PC-3 (cell line): ENCODE measurements around the gene CNTNAP5. TPM values are rescaled to one million over a fixed set of nuclear protein-coding genes. Genes with fewer than 3 reads are reported as not detected.

Experiments
- ATAC-seq: fragments of 200-7000 bp; cut with Tn5 transposase; 2 replicates; pipeline ENCODE4 v1.9.1; 2020; ENCODE audit warnings: mild to moderate bottlenecking, moderate library complexity
- BruUV-seq: library from RNA; stranded (reverse); fragments of 400-500 nt; replicated peaks from 2 replicates; lab custom pipeline; 2021; lab: Mats Ljungman, UMichigan
- CTCF ChIA-PET: fragments of 300-600 bp; sonication (Branson Sonifier 250); formaldehyde crosslinking; loops from one replicate; lab custom pipeline; 2022; ENCODE audit warnings: antibody characterized with exemption; lab: Charles Lee
- POLR2A ChIA-PET: fragments of 300-600 bp; sonication (Branson Sonifier 250); formaldehyde crosslinking; loops from one replicate; lab custom pipeline; 2022; ENCODE audit warnings: antibody characterized with exemption; ENCODE audit not compliant: unreplicated experiment; lab: Charles Lee
- DNase-seq: peaks from one replicate; pipeline ENCODE4 v3.0.0-alpha.2; 2015
- H2AFZ ChIP-seq: fragments of 300-600 bp; sonication (generic); 2 replicates; pipeline ENCODE4 v1.6.0; 2016; ENCODE audit warnings: antibody characterized with exemption, low read length
- H3F3A ChIP-seq: fragments of 300-600 bp; sonication (generic); one replicate; pipeline ENCODE4 v1.6.0; 2017; ENCODE audit warnings: antibody characterized with exemption, low read length, control low read depth, mild to moderate bottlenecking; ENCODE audit not compliant: unreplicated experiment
- H3K27ac ChIP-seq: fragments of 300-600 bp; sonication (generic); 2 replicates; pipeline ENCODE4 v1.5.1; 2016; ENCODE audit warnings: mild to moderate bottlenecking, low read length
- H3K27me3 ChIP-seq: fragments of 300-600 bp; sonication (generic); 2 replicates; pipeline ENCODE4 v1.6.1; 2016; ENCODE audit warnings: low read length, mixed read lengths
- H3K36me3 ChIP-seq: fragments of 300-600 bp; sonication (generic); 2 replicates; pipeline ENCODE4 v1.6.1; 2016; ENCODE audit warnings: low read depth, mixed run types, low read length, mixed read lengths
- H3K4me1 ChIP-seq: fragments of 300-600 bp; sonication (generic); 2 replicates; pipeline ENCODE4 v1.5.1; 2016; ENCODE audit warnings: low read length; ENCODE audit not compliant: insufficient read depth
- H3K4me2 ChIP-seq: fragments of 300-600 bp; sonication (generic); 2 replicates; pipeline ENCODE4 v1.6.0; 2016; ENCODE audit warnings: low read length
- H3K4me3 ChIP-seq: fragments of 300-600 bp; sonication (generic); 2 replicates; pipeline ENCODE4 v1.5.1; 2016; ENCODE audit warnings: mild to moderate bottlenecking, low read length, mixed read lengths
- H3K79me2 ChIP-seq: fragments of 300-600 bp; sonication (generic); 2 replicates; pipeline ENCODE4 v1.6.1; 2017; ENCODE audit warnings: low read length, mixed read lengths
- H3K9ac ChIP-seq: fragments of 300-600 bp; sonication (generic); 2 replicates; pipeline ENCODE4 v1.6.0; 2016; ENCODE audit warnings: mild to moderate bottlenecking, low read length
- H3K9me2 ChIP-seq: fragments of 300-600 bp; sonication (generic); replicated peaks from 2 replicates; pipeline ENCODE4 v1.6.1; 2016; ENCODE audit warnings: mixed run types, low read length, mixed read lengths
- H3K9me3 ChIP-seq: fragments of 300-600 bp; sonication (generic); 2 replicates; pipeline ENCODE4 v1.6.1; 2016; ENCODE audit warnings: low read length, mixed read lengths
- H4K20me1 ChIP-seq: fragments of 300-600 bp; sonication (generic); 2 replicates; pipeline ENCODE4 v1.6.1; 2016; ENCODE audit warnings: low read length, mixed read lengths
- EZH2 ChIP-seq: fragments of 300-600 bp; sonication (generic); IDR thresholded peaks from one replicate; pipeline ENCODE4 v1.6.1; 2017; ENCODE audit warnings: antibody characterized with exemption, mild to moderate bottlenecking, low read length; ENCODE audit not compliant: unreplicated experiment
- EZH2phosphoT487 ChIP-seq: fragments of 300-600 bp; sonication (generic); IDR thresholded peaks from 2 replicates; pipeline ENCODE4 v1.6.1; 2018; ENCODE audit warnings: mild to moderate bottlenecking, antibody characterized with exemption, low read length, borderline replicate concordance
- intact Hi-C: fragments of 100-400 bp; cut with micrococcal nuclease; formaldehyde crosslinking; loops from 2 replicates; pipeline ENCODE4 v1.9.0; 2023
- total RNA-seq: library from RNA; depleted of rRNA; stranded (reverse); fragments of >200 nt; gene quantifications from 2 replicates; pipeline ENCODE4 v1.2.3, GENCODE V29; 2014
- TF ChIP-seq, protein P1 (sequence below): fragments of 300-600 bp; sonication (generic); conservative IDR thresholded peaks from 2 replicates; pipeline ENCODE4 v1.5.1; 2017; ENCODE audit warnings: antibody characterized with exemption, low read depth, mild to moderate bottlenecking, low read length

The CNTNAP5 gene
- total RNA-seq, 1 experiment from 2014 or later = not detected

DNA sequence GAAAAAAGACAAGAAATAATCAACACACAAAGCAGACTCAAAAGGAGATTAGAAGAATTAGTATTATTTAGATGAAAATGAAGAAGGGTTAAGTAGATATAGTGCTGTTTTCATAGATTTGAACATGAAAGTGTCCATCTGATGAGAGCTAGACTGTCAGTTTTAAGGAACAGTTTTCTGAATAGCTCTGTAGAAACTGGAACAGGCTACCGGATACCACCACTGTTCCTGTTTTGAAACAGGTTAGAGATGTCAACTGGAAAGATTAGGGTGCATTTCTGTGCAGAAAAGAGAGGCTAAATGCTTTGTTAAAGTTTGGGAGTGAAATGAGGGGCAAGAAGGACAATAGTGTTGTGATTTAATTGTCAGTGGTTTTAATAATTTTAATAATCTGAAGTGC lies 908.8 kb downstream of the CNTNAP5 start:
- no peaks in the 10 kb centered on the region for H3K79me2 ChIP-seq
- no peak overlapping the region for H3K4me2 ChIP-seq
- H3K27me3 ChIP-seq = no peaks in the 10 kb centered on the region
- intact Hi-C loops = no loop called here
- H4K20me1 ChIP-seq = no peaks in the 10 kb centered on the region
- H2AFZ ChIP-seq = no peak overlapping the region
- no peaks in the 10 kb centered on the region for H3K4me1 ChIP-seq
- H3F3A ChIP-seq = no peaks in the 10 kb centered on the region
- H3K9me2 ChIP-seq = no peaks in the 10 kb centered on the region
- TF ChIP-seq EZH2phosphoT487 = no peak
- TF ChIP-seq, protein P1, sequence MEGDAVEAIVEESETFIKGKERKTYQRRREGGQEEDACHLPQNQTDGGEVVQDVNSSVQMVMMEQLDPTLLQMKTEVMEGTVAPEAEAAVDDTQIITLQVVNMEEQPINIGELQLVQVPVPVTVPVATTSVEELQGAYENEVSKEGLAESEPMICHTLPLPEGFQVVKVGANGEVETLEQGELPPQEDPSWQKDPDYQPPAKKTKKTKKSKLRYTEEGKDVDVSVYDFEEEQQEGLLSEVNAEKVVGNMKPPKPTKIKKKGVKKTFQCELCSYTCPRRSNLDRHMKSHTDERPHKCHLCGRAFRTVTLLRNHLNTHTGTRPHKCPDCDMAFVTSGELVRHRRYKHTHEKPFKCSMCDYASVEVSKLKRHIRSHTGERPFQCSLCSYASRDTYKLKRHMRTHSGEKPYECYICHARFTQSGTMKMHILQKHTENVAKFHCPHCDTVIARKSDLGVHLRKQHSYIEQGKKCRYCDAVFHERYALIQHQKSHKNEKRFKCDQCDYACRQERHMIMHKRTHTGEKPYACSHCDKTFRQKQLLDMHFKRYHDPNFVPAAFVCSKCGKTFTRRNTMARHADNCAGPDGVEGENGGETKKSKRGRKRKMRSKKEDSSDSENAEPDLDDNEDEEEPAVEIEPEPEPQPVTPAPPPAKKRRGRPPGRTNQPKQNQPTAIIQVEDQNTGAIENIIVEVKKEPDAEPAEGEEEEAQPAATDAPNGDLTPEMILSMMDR = no peak
- no peak for TF ChIP-seq EZH2
- ATAC-seq (no peak), DNase-seq (no peak)
- ChIA-PET POLR2A (no interaction called here), CTCF (no interaction called here)
- no TSS peak for BruUV-seq
- no peak overlapping the region for H3K4me3 ChIP-seq
- no peak overlapping the region for H3K9ac ChIP-seq
- H3K27ac ChIP-seq = no peak overlapping the region
- H3K9me3 ChIP-seq = 0 out of 2 replicates have a peak, but pooled peaks cover 4% of the 10 kb centered on the region
- no peaks in the 10 kb centered on the region for H3K36me3 ChIP-seq

DNA sequence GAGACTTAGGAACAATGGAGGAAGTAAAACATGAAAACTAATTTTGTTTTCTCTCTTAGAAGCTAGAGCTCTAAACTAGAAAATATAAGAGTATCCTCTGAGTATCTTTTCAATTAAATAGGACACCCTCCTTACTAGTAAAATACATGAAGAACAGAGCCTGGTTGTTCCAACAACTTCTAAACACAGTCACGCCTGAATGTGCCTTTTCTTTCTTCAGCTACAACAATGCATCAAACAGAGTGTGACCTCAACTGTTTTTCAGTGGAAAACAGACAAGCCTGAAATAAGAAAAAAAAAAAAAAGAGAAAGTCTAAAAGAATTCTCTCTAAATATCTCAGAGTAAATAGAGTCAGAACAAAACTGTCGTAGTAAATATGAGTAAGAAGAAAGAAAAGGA lies 928.8 kb downstream of the CNTNAP5 start:
- Histone ChIP-seq H3K9me3 (no peaks in the 10 kb centered on the region), H3K79me2 (no peaks in the 10 kb centered on the region), H2AFZ (no peak overlapping the region), H3K4me2 (no peak overlapping the region), H3K4me3 (no peak overlapping the region), H3K9ac (no peak overlapping the region), H3F3A (no peaks in the 10 kb centered on the region), H3K4me1 (no peaks in the 10 kb centered on the region), H3K27me3 (no peaks in the 10 kb centered on the region), H4K20me1 (no peaks in the 10 kb centered on the region), H3K9me2 (no peaks in the 10 kb centered on the region), H3K27ac (no peak overlapping the region), H3K36me3 (no peaks in the 10 kb centered on the region)
- ChIA-PET POLR2A (no interaction called here), CTCF (no interaction called here)
- DNase-seq = no peak
- intact Hi-C loops = no loop called here
- no peak for ATAC-seq
- BruUV-seq = no TSS peak
- TF ChIP-seq, protein P1 = no peak
- TF ChIP-seq EZH2 (no peak), EZH2phosphoT487 (no peak)

DNA sequence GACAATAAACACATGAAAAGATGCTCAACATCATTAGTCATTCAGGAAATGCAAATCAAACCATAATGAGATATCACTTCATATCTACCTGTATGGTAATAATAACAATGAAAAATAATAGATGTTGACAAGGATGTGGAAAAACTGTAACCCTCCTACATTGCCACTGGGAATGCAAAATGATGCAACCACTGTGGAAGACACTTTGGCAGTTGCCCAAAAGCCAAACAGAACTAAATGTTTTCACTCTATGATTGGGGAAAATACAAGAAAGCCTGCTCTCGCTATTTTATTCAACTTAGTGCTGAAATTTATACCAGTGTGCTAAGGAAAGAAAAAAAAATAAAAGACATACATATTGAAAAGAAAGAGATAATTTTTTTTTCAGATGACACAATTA lies 934.5 kb downstream of the CNTNAP5 start:
- Histone ChIP-seq H3K9me3 (no peaks in the 10 kb centered on the region), H3K4me2 (no peak overlapping the region), H3K9ac (no peak overlapping the region), H3F3A (no peaks in the 10 kb centered on the region), H3K27me3 (no peaks in the 10 kb centered on the region), H3K9me2 (no peaks in the 10 kb centered on the region), H3K36me3 (no peaks in the 10 kb centered on the region), H2AFZ (no peak overlapping the region), H3K4me1 (no peaks in the 10 kb centered on the region), H3K4me3 (no peak overlapping the region), H4K20me1 (no peaks in the 10 kb centered on the region), H3K79me2 (no peaks in the 10 kb centered on the region), H3K27ac (no peak overlapping the region)
- DNase-seq (no peak), ATAC-seq (no peak)
- ChIA-PET POLR2A (no interaction called here), CTCF (no interaction called here)
- TF ChIP-seq EZH2phosphoT487 (no peak), EZH2 (no peak)
- TF ChIP-seq, protein P1 = no peak
- no TSS peak for BruUV-seq
- intact Hi-C loops = no loop called here
